Esophagus squamous epithelium (tissue), 5 donors: Measurements from ENCODE around the gene HAPLN3. TPM values are rescaled to one million over a fixed set of nuclear protein-coding genes. Genes with fewer than 3 reads are reported as not detected.

ENCODE experiments used
- DNase-seq: peaks from one replicate; lab custom pipeline; 2025; lab: John Stamatoyannopoulos, UW
- H3K27ac ChIP-seq, 4 donors: fragments of 200-600 bp; sonication (generic); one replicate each; pipeline ENCODE4 v1.5.1; 2016 to 2019; ENCODE audit warnings: mild to moderate bottlenecking in 1 of 4
- H3K27me3 ChIP-seq, 4 donors: fragments of 200-600 bp; sonication (generic); 1 replicate in 3 of 4; 2 replicates in 1 of 4; pipeline versions ENCODE4 v1.5.1 to v1.6.0; 2017 to 2021; ENCODE audit warnings: antibody characterized with exemption in 1 of 4
- H3K36me3 ChIP-seq, 3 donors: fragments of 200-600 bp; sonication (generic); one replicate each; pipeline ENCODE4 v1.5.1; 2016 to 2019
- H3K4me1 ChIP-seq, 3 donors: fragments of 200-600 bp; sonication (generic); one replicate each; pipeline ENCODE4 v1.5.1; 2017 to 2019
- H3K4me3 ChIP-seq, 4 donors: fragments of 200-600 bp; sonication (generic); 1 replicate in 3 of 4; 2 replicates in 1 of 4; pipeline ENCODE4 v1.5.1; 2016 to 2019; ENCODE audit warnings: mild to moderate bottlenecking in 2 of 4, moderate library complexity in 1 of 4
- H3K9me3 ChIP-seq, 3 donors: fragments of 200-600 bp; sonication (generic); one replicate each; pipeline ENCODE4 v1.5.1; 2016 to 2019
- POLR2A ChIP-seq, 4 donors: fragments of 450-650 bp; IDR thresholded peaks; one replicate each; pipeline ENCODE4 v1.6.1; 2017; ENCODE audit warnings: antibody characterized with exemption in 4 of 4, mild to moderate bottlenecking in 4 of 4, moderate library complexity in 3 of 4
- WGBS, 2 donors: methylation state at CpG; one replicate each; pipeline ENCODE4 v1.1.5; 2018; 5-methylcytosine and 5-hydroxymethylcytosine counted together
- intact Hi-C: fragments of 100-400 bp; cut with DNase I; formaldehyde crosslinking; loops from one replicate; pipeline ENCODE4 v1.15.0; 2022
- total RNA-seq, 4 donors: library from RNA; depleted of rRNA; stranded (reverse); fragments of >200 nt; gene quantifications; one replicate each; pipeline ENCODE4 v1.1.0, GENCODE V29; 2016
- TF ChIP-seq, protein P1 (sequence below), 6 experiments: fragments of 450-650 bp in 4 of 6; fragments of 200-600 bp in 2 of 6; sonication (generic) in 2 of 6; IDR thresholded peaks; one replicate each; pipeline ENCODE4 v1.5.1; 2016 to 2019; ENCODE audit warnings: antibody characterized with exemption in 6 of 6, mild to moderate bottlenecking in 4 of 6, moderate library complexity in 4 of 6
- donor health status: DM: yes; HTN: yes; CAD: no.

The HAPLN3 gene
- total RNA-seq, 4 donors from 2014 or later = 3.1 to 9.4 (median 7.8) TPM

DNA sequence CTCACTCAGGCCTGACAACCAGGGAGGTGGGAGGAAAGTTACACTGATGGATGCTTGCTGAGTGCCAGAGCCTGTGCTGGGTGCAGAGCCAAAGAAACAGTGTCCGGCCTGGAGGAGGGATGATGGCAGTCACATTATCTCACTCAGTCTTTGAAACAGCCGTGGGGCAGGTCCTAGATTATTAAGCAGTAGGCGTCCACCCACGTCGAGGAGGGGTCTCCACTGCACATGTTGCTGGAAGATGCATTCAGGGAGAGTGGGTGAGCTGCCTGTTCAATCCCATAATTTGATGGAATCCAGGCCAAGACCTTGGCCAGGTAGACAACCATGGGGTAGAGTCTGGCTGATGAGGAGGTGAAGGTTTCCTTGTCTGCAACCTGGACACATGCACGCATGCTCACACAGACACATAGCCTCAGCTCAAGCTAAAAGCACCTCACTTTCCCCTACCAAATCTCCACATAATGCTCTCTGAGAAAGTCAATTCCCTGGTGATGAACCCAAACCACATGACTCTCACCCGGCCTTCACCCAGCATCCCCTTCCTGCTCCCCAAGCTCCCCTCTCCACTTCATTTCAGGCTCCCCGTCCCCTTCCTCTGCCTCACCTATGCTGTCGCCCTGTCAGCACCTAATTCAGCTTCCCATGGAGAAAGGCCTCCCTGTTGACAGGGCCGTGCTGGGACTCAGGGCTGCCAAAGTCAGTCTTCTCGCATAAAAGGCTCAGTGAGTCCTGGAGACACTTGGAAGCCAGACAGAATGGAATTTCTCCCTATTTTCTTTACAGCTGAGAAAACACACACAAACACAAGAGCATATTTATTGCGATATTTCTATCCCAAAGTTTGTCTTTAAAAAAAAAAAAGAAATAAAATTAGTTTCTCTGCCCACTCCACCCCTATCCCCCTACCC lies 62.3 kb downstream of the HAPLN3 start:
- Histone ChIP-seq H3K9me3 (no peaks in the 10 kb centered on the region), H3K4me1 (peaks cover 0 to 5% (median 0%) of the 10 kb centered on the region in 3 donors), H3K4me3 (no peak overlapping the region), H3K27ac (no peak overlapping the region), H3K36me3 (no peaks in the 10 kb centered on the region), H3K27me3 (no peaks in the 10 kb centered on the region)
- WGBS, 2 donors = 69 to 77% methylated on average over 10 to 12 of the region's 12 CpGs
- no peak for TF ChIP-seq POLR2A (IDR thresholded peaks at IDR 0.05)
- TF ChIP-seq, protein P1, sequence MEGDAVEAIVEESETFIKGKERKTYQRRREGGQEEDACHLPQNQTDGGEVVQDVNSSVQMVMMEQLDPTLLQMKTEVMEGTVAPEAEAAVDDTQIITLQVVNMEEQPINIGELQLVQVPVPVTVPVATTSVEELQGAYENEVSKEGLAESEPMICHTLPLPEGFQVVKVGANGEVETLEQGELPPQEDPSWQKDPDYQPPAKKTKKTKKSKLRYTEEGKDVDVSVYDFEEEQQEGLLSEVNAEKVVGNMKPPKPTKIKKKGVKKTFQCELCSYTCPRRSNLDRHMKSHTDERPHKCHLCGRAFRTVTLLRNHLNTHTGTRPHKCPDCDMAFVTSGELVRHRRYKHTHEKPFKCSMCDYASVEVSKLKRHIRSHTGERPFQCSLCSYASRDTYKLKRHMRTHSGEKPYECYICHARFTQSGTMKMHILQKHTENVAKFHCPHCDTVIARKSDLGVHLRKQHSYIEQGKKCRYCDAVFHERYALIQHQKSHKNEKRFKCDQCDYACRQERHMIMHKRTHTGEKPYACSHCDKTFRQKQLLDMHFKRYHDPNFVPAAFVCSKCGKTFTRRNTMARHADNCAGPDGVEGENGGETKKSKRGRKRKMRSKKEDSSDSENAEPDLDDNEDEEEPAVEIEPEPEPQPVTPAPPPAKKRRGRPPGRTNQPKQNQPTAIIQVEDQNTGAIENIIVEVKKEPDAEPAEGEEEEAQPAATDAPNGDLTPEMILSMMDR (IDR thresholded peaks at IDR 0.05) = no peak
- intact Hi-C loops = loop anchor here (10.0 kb wide), 1 partner anchor 178 kb away; no protein-coding TSS in a partner anchor
- DNase-seq = no peak

DNA sequence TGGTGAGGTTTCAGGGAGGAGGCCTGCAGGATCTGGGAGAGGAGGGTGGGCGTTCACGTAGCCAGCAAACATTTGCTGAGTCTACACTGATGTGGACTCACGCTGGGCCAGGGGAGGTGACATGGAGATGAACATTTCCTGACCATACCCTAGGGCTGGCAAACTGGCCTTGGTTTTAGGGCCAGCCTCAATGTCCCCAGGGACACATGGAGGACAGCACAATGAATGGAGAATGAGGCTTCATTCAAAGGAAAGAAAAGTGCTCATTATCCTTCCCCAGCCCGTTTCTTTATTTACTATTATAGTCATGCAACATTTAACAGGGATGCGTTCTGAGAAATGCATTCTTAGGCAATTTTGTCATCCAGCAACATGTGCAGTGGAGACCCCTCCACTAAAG lies 65.3 kb downstream of the HAPLN3 start:
- H3K4me3 ChIP-seq = no peak overlapping the region
- no peak for DNase-seq
- intact Hi-C loops = loop anchor here (10.0 kb wide), 1 partner anchor 175 kb away; no protein-coding TSS in a partner anchor
- H3K27ac ChIP-seq = no peak overlapping the region
- no peak for TF ChIP-seq POLR2A (IDR thresholded peaks at IDR 0.05)
- TF ChIP-seq, protein P1 (IDR thresholded peaks at IDR 0.05) = no peak
- H3K27me3 ChIP-seq = peaks cover 0 to 7% (median 0%) of the 10 kb centered on the region in 4 donors
- no peaks in the 10 kb centered on the region for H3K36me3 ChIP-seq
- 53 to 66% methylated on average over 5 of the region's 5 CpGs for WGBS, 2 donors
- H3K4me1 ChIP-seq = peaks cover 0 to 5% (median 0%) of the 10 kb centered on the region in 3 donors
- H3K9me3 ChIP-seq = no peaks in the 10 kb centered on the region

DNA sequence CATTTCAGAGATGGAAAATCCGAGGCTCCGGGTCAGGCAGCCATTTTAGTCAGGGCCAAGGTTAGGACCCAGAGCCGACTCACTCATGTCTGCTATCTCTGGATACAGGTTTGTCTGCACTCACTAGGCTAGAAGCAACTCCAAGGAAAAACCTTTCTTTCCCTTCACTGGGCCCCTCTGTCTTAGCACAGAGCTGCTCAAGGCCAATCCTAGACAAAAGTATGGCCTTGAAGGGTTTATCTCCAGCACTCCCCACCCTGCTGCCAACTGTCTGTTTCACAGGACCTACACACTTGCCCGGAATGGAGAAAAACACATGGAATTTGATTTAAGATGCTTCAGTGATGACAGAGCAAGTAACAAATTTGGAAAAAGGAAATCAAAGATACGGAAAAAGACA lies 66.6 kb downstream of the HAPLN3 start:
- WGBS, 2 donors = 55 to 71% methylated on average over 3 to 5 of the region's 5 CpGs
- no peaks in the 10 kb centered on the region for H3K4me1 ChIP-seq
- no peak overlapping the region for H3K27ac ChIP-seq
- no peaks in the 10 kb centered on the region for H3K36me3 ChIP-seq
- DNase-seq = no peak
- intact Hi-C loops = no loop called here
- no peak overlapping the region for H3K4me3 ChIP-seq
- no peaks in the 10 kb centered on the region for H3K9me3 ChIP-seq
- peaks cover 0 to 7% (median 0%) of the 10 kb centered on the region in 4 donors for H3K27me3 ChIP-seq
- TF ChIP-seq POLR2A (IDR thresholded peaks at IDR 0.05) = no peak
- TF ChIP-seq, protein P1 (IDR thresholded peaks at IDR 0.05) = no peak

Other genes with a start within 250 kb of the HAPLN3 start
- gene ACAN, start 92.1 kb downstream of the HAPLN3 start, total RNA-seq = 1 to 10 TPM in 1 of 4 donors, under 1 TPM in 2, not detected in 1; 0.34 to 2.6 (median 0.76) TPM
- 100 to 1,000 TPM in 2 of 4 donors, 10 to 100 TPM in 2; 50.7 to 186 (median 81.7) TPM for gene MFGE8, start 17.8 kb upstream of the HAPLN3 start, total RNA-seq
- gene ABHD2, start 192.9 kb upstream of the HAPLN3 start, total RNA-seq = 10 to 100 TPM; 31.0 to 49.3 (median 35.3) TPM